ENCODE results near the gene ADAMTS3. TPM values are rescaled to one million over a fixed set of nuclear protein-coding genes. Genes with fewer than 3 reads are reported as not detected.

The ADAMTS3 gene
- total RNA-seq, 1 experiment from 2014 or later: 2.2 TPM

- no peak for DNase-seq (ENCODE audit: low read depth)
- in situ Hi-C loops (cut with HindIII; ENCODE audit: low pct_unique_long_range_greater_than_20kb, low sequenced_read_pairs): no loop called here
Observed at GRCh38 chr4:72286910-72287309, 282.1 kb downstream of the ADAMTS3 start.

DNA sequence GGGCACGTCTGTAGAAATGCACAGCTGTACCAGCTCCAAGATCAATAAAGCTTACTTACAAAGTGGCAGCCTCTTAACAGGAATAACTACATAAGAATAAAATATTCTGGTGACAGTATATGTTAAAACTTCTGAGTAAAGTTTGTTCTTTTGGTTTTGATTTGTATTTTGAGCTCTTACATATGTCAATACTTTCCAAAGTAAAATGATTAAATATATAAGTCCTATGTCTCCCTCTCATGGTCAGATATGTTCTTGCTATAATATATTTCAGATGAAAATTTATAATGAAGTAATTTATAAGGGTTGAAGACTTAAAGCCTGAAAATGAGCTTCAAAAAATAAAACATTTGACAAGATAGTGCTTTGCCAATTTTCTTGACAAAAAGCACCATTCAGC is 282.8 kb downstream of the ADAMTS3 start:
- peak; percentile 5 for DNase-seq (ENCODE audit: low read depth)
- in situ Hi-C loops (cut with HindIII; ENCODE audit: low pct_unique_long_range_greater_than_20kb, low sequenced_read_pairs): no loop called here

DNA sequence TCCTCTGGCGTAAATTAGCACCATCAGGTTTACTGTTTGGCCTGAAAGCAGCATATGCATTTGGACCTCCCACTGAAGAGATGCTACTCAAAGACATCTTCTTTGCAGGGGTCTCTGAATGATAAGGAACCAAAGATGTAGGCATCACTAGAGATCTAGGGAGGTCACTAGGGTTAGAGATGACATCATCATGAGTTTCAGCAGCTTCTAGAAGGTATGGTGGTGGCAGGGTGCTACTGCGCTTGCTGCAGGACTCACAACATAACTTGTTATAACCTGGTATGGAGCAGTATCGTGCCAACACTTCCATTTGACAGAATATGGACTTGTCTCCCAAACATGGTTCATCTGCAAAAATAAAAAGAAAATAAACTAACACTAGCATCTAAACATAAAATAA is 285.7 kb downstream of the ADAMTS3 start:
- no peak for DNase-seq (ENCODE audit: low read depth)
- in situ Hi-C loops (cut with HindIII; ENCODE audit: low pct_unique_long_range_greater_than_20kb, low sequenced_read_pairs): no loop called here

DNA sequence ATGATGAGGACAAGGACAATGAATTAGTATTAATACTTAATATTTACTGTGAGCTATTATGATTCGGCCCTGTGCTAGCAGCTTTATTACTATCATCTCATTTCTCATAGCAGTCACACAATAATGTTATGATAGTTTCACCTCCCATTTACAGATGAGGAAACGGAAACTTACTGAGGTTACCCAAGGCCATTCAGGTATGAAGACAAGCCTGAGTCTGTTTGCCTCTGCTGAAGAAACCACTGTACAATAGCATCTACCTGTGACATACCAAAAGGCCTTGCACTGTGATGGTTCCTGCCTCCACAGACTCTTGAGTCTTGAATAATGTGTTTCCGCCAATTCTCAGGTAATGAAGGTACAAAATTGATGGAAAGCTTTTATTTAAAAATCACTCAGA is 288.8 kb downstream of the ADAMTS3 start:
- no peak for DNase-seq (ENCODE audit: low read depth)
- in situ Hi-C loops (cut with HindIII; ENCODE audit: low pct_unique_long_range_greater_than_20kb, low sequenced_read_pairs): no loop called here

DNA sequence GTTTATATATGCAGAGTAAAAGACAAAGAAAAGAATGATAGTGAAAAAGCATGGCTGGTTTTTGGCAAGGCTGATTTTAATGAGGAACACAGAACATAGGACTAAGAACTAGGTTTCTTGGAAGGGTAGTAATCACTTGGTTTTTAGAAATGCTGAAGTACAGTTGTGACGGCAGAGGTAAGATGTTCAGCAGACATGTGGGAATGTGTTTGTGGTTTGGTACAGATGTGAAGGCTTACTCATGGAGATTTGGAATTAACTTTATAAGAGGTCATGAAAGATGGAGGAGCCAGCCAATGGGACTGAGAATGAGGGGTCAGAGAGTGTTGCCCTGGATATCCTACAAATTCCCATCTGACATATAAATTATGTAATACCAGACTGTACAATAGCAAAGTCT is 293.6 kb downstream of the ADAMTS3 start:
- in situ Hi-C loops (cut with HindIII; ENCODE audit: low pct_unique_long_range_greater_than_20kb, low sequenced_read_pairs): no loop called here
- DNase-seq (ENCODE audit: low read depth): no peak

DNA sequence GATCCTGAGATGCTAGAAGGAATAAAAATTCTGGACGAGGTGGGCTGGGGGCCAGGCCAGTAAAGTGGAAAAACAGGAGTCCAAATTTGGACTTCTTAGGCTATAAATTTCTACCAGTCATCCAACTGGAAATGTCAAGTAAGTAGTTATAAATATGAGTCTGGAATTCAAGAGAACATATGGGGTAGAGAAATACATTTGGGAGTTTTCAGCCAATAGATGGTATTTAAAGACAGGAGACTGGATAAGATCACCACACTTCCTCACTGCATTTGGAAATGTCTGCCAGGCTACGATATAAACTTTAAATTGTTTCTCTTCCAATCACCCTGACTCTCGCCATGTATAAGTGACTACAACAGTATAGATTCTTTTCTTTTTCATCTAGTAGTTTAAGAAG is 294.8 kb downstream of the ADAMTS3 start:
- no peak for DNase-seq (ENCODE audit: low read depth)
- in situ Hi-C loops (cut with HindIII; ENCODE audit: low pct_unique_long_range_greater_than_20kb, low sequenced_read_pairs): no loop called here

GRCh38 chr4:72255269-72255668 is 313.8 kb downstream of the ADAMTS3 start:
- DNase-seq (ENCODE audit: low read depth): no peak
- in situ Hi-C loops (cut with HindIII; ENCODE audit: low pct_unique_long_range_greater_than_20kb, low sequenced_read_pairs): no loop called here

- in situ Hi-C loops (cut with HindIII; ENCODE audit: low pct_unique_long_range_greater_than_20kb, low sequenced_read_pairs): no loop called here
Observed at GRCh38 chr4:72243641-72244040, 325.4 kb downstream of the ADAMTS3 start.

GRCh38 chr4:72239487-72240116 is 329.4 kb downstream of the ADAMTS3 start:
- no peak for DNase-seq (ENCODE audit: low read depth)
- in situ Hi-C loops (cut with HindIII; ENCODE audit: low pct_unique_long_range_greater_than_20kb, low sequenced_read_pairs): no loop called here

More at GRCh38 chr4:72243641-72244040, 325.4 kb downstream of the ADAMTS3 start:
- DNase-seq (ENCODE audit: low read depth): no peak

All from Caki2 (cell line).